Jurkat, Clone E6-1 (cell line): ENCODE measurements around the gene ARHGAP5. TPM values are rescaled to one million over a fixed set of nuclear protein-coding genes. Genes with fewer than 3 reads are reported as not detected.
A peak's percentile ranks its signal among the peaks of the same experiment; 100 is the strongest.

Experiments used
- DNase-seq: peaks from one replicate; pipeline ENCODE4 v3.0.0-alpha.2; 2011; ENCODE audit warnings: low read depth, low spot score
- H3K4me3 ChIP-seq: 2 replicates; pipeline ENCODE4 v1.5.1; 2011; ENCODE audit warnings: mild to moderate bottlenecking, low read length, control low read depth, moderate library complexity
- polyA plus RNA-seq: library from polyadenylated mRNA; unstranded; fragments of >200 nt; gene quantifications from one replicate; pipeline ENCODE4 v1.2.1, GENCODE V29; 2012; ENCODE audit warnings: missing spikeins; ENCODE audit not compliant: insufficient read length, insufficient read depth

Gene ARHGAP5, protein sequence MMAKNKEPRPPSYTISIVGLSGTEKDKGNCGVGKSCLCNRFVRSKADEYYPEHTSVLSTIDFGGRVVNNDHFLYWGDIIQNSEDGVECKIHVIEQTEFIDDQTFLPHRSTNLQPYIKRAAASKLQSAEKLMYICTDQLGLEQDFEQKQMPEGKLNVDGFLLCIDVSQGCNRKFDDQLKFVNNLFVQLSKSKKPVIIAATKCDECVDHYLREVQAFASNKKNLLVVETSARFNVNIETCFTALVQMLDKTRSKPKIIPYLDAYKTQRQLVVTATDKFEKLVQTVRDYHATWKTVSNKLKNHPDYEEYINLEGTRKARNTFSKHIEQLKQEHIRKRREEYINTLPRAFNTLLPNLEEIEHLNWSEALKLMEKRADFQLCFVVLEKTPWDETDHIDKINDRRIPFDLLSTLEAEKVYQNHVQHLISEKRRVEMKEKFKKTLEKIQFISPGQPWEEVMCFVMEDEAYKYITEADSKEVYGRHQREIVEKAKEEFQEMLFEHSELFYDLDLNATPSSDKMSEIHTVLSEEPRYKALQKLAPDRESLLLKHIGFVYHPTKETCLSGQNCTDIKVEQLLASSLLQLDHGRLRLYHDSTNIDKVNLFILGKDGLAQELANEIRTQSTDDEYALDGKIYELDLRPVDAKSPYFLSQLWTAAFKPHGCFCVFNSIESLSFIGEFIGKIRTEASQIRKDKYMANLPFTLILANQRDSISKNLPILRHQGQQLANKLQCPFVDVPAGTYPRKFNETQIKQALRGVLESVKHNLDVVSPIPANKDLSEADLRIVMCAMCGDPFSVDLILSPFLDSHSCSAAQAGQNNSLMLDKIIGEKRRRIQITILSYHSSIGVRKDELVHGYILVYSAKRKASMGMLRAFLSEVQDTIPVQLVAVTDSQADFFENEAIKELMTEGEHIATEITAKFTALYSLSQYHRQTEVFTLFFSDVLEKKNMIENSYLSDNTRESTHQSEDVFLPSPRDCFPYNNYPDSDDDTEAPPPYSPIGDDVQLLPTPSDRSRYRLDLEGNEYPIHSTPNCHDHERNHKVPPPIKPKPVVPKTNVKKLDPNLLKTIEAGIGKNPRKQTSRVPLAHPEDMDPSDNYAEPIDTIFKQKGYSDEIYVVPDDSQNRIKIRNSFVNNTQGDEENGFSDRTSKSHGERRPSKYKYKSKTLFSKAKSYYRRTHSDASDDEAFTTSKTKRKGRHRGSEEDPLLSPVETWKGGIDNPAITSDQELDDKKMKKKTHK (N-terminal part only)
- polyA plus RNA-seq, result 15.1 TPM

DNA sequence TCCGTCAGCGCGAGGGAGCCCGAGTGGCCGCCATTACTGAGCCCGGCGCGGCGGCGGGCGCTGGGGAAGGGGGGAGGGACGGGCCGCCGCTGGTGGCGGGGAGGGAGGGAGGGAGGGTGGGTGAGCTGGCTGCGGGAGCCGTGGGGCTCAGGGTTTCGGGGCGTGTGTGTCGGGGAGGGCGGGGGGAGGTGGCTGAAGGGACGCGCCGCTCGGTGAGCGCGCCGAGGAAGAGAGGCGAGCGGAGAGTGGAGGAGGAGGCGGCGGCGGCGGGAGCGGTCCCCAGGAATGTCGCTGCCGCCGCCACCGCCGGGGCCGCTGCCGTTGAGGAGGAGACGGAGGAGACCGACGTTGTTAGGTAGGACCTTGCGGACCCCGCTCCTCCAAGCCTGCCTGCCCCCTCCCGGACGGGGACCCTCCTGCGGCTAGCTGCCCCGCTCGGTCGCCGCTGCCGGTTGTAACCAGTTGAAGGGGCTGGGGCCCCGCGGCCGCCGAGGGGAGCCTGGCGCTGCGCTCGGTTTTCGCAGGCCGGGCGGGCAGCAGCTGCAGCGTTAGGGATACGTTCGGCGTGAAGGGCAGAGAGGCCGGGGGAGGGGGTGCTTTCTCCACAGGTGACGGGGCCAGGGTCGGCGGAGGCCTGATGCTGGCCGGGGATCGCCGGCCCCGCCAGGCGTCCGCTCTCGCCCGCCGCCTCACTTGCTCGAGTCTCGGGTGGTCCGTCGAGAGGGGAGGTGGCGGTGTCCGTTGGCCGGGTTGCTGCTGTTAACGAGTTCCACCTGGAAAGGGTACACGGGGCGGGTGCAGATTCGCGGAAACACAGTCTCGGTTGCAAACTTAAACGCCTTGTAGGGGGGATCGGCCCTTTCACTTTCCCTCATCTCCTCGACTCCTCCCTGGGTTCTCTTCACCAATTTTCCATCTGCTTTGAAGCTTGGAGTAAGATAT, at the start of gene ARHGAP5:
Gene ARHGAP5 (plus strand): TSS at position 224 of the 942 bp plus-strand sequence. CDS start 13,366 bp downstream, outside the sequence.
- DNase-seq, result peak; percentile 7
- peak within 1 kb of the TSS; percentile 86 for H3K4me3 ChIP-seq

DNA sequence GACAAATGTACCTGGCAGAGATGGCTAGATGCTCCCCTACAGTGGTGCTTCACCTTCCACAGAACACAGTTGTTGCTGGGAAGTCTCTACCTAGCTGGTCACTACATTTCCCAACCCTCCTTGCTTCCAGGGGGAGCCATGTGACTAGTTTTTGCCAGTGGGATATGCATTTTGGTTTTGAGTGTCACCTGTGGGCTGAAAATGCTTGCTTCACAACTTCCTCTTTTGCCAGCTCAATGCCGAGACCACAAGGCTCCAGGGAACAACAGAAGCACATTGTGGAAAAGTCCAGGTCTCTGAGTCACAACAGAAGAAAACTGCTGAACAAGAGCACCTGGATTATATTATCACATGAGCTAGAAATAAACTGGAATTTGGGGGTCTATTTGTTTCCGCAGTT, 48.5 kb upstream of the ARHGAP5 start:
- no peak overlapping the region for H3K4me3 ChIP-seq
- no peak for DNase-seq

DNA sequence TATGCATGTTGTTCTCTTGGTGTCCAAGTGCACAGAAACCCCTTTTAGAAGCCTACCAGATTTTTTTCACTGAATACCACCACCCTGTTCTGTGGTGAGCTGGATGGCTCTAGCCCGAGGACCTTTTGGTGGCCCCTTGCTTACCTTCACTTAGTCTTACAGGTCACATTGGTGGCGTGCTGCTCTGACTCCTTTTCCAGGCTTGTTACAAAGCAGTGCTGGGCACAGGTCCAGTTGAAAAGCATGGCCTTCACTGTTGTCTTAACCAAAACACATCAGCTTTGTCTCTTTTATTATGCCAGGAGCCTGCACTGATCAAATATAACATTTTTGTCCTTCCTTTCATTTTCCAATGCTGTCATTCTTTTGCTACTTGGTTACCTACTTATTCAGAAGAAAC, 43.6 kb upstream of the ARHGAP5 start:
- DNase-seq, result no peak
- H3K4me3 ChIP-seq, result no peak overlapping the region

DNA sequence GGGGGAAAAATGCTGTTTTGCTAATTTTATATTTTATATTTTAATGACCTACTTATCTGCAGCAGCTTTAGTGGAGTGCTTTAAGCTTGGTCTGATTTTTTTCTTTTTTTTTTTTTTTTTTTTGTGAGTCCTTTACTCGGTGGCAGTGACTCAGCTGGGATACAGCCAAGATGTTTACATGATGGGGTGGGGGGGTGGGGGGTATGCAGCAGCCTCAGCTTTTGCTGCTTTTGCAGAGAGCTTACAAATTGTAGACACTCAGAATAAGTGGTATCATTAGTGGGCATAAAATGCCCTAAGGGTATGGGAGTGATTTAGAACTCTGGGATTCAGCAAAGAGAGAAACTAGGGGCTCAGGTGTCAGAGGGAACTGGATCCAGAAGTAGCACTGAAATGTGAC, 38.2 kb upstream of the ARHGAP5 start:
- no peak overlapping the region for H3K4me3 ChIP-seq
- no peak for DNase-seq

DNA sequence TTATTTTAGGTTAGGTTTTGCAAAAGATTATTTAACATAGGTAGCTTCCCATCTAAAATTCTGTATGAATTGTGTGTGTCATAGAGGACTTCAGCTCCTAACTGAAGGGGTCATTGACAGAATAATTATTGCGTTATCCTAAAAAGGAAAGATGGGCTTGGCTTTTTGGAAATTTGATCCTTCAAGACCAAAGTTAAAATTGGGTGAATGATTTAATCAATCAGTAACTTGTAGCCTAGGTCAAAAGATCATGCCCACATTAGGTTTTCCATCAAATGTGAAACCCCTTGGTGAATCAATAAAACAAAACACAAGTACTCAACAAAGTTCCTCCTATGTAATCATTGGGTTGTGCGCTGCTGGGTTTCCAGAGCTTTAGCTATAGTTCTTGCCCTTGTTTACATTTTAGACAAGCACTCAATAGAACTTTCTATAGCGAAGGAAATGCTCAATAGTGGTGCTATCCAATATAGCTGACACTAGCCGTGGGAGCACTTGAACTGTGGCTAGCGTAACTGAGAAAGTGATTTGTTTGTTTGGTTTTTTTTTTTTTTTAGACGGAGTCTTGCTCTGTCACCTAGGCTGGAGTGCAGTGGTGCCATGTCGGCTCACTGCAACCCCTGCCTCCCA, 37.6 kb upstream of the ARHGAP5 start:
- H3K4me3 ChIP-seq, result no peak overlapping the region
- no peak for DNase-seq

DNA sequence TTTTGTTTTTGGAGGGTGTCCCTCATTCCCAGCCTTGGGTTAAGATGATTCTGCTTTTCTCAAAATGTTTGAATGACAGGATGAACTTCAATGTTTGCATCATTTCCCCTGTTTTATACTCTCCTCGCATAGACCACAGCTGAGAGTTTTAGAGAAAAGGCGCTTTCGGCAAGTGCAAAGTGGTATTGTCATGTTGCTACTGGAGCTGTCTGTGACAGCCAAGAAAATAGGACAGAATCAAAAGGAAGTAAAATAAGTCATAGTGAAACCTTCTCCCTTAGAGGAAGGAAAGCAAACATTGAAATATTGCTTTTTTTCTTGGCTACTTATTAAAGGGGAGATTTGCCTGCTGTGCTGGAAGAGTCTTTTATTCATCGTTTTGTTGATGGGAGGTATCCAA, 33.5 kb upstream of the ARHGAP5 start:
- no peak for DNase-seq
- no peak overlapping the region for H3K4me3 ChIP-seq

DNA sequence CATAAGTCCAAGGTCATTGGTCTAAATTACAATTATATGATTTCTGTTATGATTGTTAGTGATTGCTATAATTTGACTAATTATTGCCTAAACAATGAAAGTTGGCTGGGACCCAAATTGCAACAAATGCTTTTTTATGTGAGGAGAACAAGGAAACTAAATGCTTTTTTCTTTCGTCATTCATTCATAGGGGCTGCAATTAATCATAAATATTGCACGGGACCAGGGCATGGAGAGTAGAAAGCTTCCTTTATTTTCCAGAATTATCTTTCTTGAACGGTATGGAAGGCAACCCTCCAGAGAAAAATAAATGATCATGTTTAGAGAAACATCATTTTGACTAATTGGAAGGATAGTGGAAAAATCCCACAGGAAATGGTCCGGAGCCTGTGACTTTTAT, 32.6 kb upstream of the ARHGAP5 start:
- DNase-seq, result no peak
- no peak overlapping the region for H3K4me3 ChIP-seq

DNA sequence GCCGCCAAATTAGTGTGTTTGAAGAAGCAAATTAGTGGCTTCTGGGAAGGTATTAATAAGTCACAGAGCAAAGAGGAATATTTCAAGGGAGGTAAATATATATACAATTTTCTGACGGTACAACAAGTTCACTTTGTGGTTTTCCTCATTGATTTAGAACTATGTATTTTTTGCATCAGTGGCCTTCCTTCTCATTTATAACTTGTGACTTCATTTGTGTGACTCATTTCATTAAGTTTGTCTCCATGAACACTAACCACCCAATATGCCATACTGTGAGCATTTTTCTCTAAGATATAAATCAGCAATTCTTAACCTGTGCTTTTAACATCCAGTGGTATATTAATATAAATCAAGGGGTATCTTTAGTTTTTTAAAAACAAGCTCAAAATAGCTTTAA, 29.3 kb upstream of the ARHGAP5 start:
- no peak for DNase-seq
- H3K4me3 ChIP-seq, result no peak overlapping the region

DNA sequence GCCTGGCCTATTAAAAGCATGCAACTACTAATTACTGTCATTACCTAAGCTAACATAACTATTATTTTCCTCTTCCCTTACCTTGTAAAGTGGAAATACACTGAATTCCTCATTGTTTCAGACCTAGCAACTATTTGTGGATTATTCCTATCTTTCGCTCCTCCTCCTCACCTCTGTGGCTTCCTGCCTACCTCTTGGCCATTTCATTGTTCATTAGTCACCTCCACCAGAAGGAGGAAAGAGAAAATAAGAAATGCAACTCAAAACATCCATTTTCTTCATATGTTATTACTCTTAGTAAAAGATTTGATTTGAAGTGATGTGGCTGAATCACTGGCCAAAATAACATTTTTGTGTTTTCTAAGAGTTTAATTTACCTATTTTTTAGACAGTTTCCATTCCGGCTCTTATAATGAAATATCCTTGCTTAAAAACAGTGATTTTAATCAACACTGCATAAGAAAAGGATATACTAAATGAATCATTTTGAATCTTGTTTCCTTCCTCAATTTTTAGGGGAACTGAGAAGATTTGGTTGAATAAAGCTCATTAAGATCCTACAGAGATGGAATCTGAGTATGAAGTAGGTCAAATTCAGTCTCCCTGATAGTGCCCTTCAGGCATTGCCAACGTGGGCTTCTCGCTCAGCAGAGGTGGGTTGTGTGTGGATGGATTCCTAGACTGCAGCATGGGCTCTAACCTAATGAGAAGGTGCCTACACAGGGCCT, 27.6 kb upstream of the ARHGAP5 start:
- no peak for DNase-seq
- no peak overlapping the region for H3K4me3 ChIP-seq

DNA sequence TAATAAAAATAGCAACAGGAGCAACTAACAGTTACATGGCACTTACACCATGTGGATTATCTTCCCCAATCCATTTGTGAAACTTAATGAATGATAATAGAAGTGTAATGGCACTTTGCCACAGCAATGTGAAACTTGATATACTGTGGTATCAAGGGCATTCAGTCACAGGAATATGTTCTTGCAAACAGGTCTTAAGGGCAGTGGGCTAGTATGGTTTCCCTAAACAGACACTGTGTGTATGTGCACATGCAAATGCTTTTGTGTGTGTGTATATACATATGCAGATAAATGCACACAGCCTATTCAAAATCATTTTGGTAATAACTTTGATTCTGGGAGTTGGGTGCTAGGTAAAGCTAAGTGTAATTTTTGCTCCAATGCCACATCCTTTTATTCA, 26.2 kb upstream of the ARHGAP5 start:
- no peak for DNase-seq
- H3K4me3 ChIP-seq, result no peak overlapping the region

DNA sequence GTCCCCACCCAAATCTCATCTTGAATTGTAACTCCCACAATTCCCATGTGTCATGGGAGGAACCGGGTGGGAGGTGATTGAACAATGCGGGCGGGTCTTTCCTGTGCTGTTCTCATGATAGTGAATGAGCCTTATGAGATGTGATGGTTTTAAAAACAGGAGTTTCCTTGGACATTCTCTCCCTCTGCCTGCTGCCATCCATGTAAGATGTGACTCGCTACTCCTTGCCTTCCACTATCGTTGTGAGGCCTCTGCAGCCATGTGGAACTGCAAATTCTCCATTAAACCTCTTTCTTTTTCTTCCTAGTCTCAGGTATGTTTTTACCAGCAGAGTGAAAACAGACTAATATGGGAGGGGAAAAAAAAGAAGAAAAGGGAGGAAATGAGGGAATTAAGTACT, 22.6 kb upstream of the ARHGAP5 start:
- DNase-seq, result no peak

DNA sequence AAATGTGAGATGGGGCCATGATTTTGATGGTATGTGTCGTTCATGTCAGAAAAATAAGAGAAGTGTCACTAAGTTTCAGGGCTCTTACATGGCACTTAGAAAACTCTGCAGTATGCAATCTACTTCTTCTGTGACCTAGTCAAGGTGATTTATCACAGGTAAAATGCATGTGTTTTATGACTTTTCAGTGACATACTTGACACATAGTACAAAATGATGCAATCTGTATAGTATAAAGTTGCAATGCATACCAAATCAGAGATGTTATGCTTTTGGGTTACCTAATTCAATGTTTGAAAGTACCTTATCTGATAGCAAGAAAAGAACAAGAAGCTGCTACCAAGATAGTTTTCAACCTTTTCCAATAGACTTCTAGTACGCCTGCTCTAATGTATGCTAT, 21.9 kb upstream of the ARHGAP5 start:
- DNase-seq, result no peak
- H3K4me3 ChIP-seq, result no peak overlapping the region

More for the DNA sequence above, 22.6 kb upstream of the ARHGAP5 start:
- no peak overlapping the region for H3K4me3 ChIP-seq

DNA sequence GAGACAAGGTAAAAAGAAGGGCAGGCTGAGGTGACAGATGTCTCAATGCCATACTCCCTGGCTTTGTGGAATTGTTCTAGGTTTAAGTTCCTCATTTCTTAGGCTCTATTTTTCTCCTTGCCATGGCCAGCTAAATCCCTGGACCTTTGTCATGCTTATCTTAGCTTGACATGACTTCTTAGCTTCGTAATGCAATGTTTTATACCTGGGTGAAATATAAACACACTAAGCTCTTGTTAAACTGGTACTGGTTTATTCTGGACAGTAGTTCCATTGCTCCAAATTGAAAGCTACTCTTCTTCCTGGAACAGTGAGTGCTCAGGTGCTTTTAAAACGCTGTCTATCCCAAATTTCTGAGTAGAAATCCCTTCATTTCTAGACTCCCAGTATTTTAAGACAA, 17.4 kb upstream of the ARHGAP5 start:
- no peak for DNase-seq

DNA sequence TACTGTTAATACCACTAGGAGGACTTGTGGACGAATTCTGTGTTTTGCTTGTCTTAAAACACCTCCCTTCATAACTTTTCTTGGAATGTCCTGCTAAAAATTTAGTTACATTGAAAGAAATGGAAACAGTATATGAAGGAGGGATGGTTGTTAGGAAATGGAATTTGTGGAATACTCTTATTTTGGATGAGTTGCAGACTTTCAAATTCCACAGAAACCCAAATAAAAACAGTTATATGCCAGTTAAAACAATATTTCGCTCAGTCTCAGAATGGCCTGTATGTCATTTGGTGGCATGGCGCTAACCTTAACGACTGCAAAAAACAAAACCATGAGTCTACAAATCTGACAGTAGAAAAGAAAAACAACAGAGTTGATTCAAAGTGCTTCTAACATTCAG, 12.2 kb upstream of the ARHGAP5 start:
- DNase-seq, result no peak

More for the DNA sequence above, 17.4 kb upstream of the ARHGAP5 start:
- H3K4me3 ChIP-seq, result no peak overlapping the region

DNA sequence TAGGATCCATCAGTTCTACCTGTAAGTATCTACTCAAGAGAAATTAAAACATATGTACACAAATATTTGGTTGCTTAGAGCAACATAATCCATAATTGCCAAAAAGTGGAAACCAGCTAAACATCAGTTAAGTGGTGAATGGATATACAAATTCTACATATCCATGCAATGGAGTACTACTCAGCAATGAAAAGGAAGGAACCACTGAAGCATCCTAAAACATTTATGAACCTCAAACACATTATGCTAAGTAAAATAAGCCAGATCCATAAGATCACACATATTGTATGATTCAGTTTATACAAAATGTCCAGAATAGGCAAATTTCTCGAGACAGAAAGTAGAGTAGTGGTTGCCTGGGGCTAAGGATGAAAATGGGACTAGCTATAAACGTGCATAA, 8.4 kb upstream of the ARHGAP5 start:
- H3K4me3 ChIP-seq, result no peak overlapping the region
- no peak for DNase-seq

More for the DNA sequence above, 12.2 kb upstream of the ARHGAP5 start:
- no peak overlapping the region for H3K4me3 ChIP-seq

DNA sequence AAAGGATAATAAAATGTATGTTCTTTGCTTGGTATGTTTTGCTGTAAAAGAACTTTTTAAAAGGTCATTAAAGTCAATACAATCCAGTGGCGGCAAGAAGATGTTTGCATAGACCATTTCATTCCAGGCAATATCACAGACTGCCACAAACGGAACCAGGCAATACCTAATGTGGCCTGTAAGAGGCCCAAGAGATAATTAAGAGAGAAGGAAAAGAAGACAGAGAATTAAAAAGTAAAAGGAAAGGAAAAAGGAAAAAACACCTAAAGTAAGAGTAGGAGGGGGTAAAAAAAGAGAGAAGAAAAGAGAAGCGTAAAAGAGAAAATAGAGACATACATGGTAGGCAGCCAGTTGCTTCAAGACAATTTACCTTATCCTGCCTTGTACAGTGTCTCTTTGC, 6.8 kb upstream of the ARHGAP5 start:
- DNase-seq, result no peak

DNA sequence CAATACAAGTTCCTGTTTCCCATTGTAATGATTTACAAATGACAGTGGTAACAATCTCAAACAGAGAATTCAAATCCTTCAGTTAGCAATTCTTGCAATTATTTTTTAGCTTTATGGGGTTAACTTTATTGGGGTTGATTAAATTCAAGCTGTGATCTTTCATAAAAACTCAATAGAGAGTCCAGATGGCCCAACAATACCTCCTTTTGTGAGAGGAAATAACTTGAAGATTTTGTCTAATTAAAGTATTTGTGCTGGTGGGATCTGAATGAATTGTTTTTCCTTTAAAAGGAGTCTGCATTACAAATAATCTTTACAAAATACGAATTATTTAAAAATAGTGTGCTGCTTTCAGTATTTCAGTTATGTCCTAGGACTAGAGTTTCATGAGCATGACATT, 4.4 kb upstream of the ARHGAP5 start:
- DNase-seq, result no peak
- H3K4me3 ChIP-seq, result no peak overlapping the region

More for the DNA sequence above, 6.8 kb upstream of the ARHGAP5 start:
- H3K4me3 ChIP-seq, result no peak overlapping the region
